GM12878 (cell line): ENCODE results near the gene ALDH18A1. TPM values are rescaled to one million over a fixed set of nuclear protein-coding genes. Genes with fewer than 3 reads are reported as not detected.

ENCODE experiments used
- ATAC-seq: fragments of 200-7000 bp; cut with Tn5 transposase; 3 replicates; pipeline ENCODE4 v1.9.1; 2020; ENCODE audit warnings: mild to moderate bottlenecking, moderate library complexity
- BruUV-seq: library from RNA; stranded (reverse); fragments of 400-500 nt; replicated peaks from 2 replicates; lab custom pipeline; 2021; lab: Mats Ljungman, UMichigan
- CTCF ChIA-PET: fragments of 300-600 bp; sonication (Branson Sonifier 250); formaldehyde crosslinking; extraction: SDS; loops from one replicate; lab custom pipeline; 2021; ENCODE audit warnings: inconsistent platforms; lab: Yijun Ruan, JAX
- POLR2A ChIA-PET: fragments of 350-600 bp; formaldehyde crosslinking; extraction: SDS; loops from one replicate; lab custom pipeline; 2021; ENCODE audit warnings: inconsistent platforms; lab: Charles Lee
- RAD21 ChIA-PET: fragments of 300-600 bp; sonication (Branson Sonifier 250); formaldehyde crosslinking; loops from one replicate; lab custom pipeline; 2023; ENCODE audit warnings: antibody characterized with exemption; ENCODE audit not compliant: unreplicated experiment; lab: Charles Lee
- SMC1A ChIA-PET: fragments of 300-600 bp; sonication (Branson Sonifier 250); formaldehyde crosslinking; loops from one replicate; lab custom pipeline; 2023; ENCODE audit not compliant: unreplicated experiment, uncharacterized antibody; lab: Charles Lee
- DNase-seq: peaks from one replicate; pipeline ENCODE4 v3.0.0-alpha.2; 2011; ENCODE audit warnings: low read depth, low spot score
- FAIRE-seq: peaks from 3 replicates; lab custom pipeline; 2011; peaks lifted over from hg19 to GRCh38; lab: Jason Lieb, UNC
- H2AFZ ChIP-seq: 2 replicates; pipeline ENCODE4 v1.6.0; 2011; ENCODE audit warnings: low read depth, low read length, control low read depth; ENCODE audit not compliant: control insufficient read depth
- H3K27ac ChIP-seq: 2 replicates; pipeline ENCODE4 v1.5.1; 2011; ENCODE audit warnings: control low read depth; ENCODE audit not compliant: control insufficient read depth, insufficient read depth
- H3K27me3 ChIP-seq, 2 experiments: replicated peaks in 1 of 2; 2 replicates each; pipeline versions ENCODE4 v1.6.0 to v1.6.1; 2011; ENCODE audit warnings: low read length in 1 of 2; ENCODE audit not compliant: control insufficient read depth in 2 of 2, insufficient read depth in 2 of 2
- H3K36me3 ChIP-seq, 2 experiments: 2 replicates each; pipeline ENCODE4 v1.5.1; 2011; ENCODE audit warnings: low read length in 1 of 2; ENCODE audit not compliant: control insufficient read depth in 2 of 2, insufficient read depth in 2 of 2
- H3K4me1 ChIP-seq: 2 replicates; pipeline ENCODE4 v1.6.1; 2011; ENCODE audit warnings: mild to moderate bottlenecking, low read length, moderate library complexity, mixed read lengths; ENCODE audit not compliant: control insufficient read depth, insufficient read depth
- H3K4me2 ChIP-seq: 2 replicates; pipeline ENCODE4 v1.6.0; 2011; ENCODE audit warnings: control low read depth; ENCODE audit not compliant: control insufficient read depth, insufficient read depth
- H3K4me3 ChIP-seq: fragments of 200-600 bp; sonication (generic); 2 replicates; pipeline ENCODE4 v1.5.1; 2016
- H3K79me2 ChIP-seq: 2 replicates; pipeline ENCODE4 v1.6.0; 2011; ENCODE audit warnings: low read length; ENCODE audit not compliant: control insufficient read depth, insufficient read depth
- H3K9ac ChIP-seq: 2 replicates; pipeline ENCODE4 v1.8.0; 2011; ENCODE audit warnings: low read length, control low read depth, mixed read lengths; ENCODE audit not compliant: control insufficient read depth, insufficient read depth
- H3K9me3 ChIP-seq: replicated peaks from 3 replicates; pipeline ENCODE4 v1.5.1; 2011; ENCODE audit warnings: mild to moderate bottlenecking, low read length; ENCODE audit not compliant: control insufficient read depth, insufficient read depth
- H4K20me1 ChIP-seq: 2 replicates; pipeline ENCODE4 v1.6.0; 2011; ENCODE audit not compliant: control insufficient read depth, insufficient read depth
- BCL11A ChIP-seq: IDR thresholded peaks from 2 replicates; pipeline ENCODE4 v1.6.1; 2011; ENCODE audit warnings: low read depth, low read length
- EGR1 ChIP-seq, 2 experiments: IDR thresholded peaks; 1 replicate in 1 of 2; 2 replicates in 1 of 2; pipeline ENCODE4 v1.6.1; 2011 to 2012; ENCODE audit warnings: low read depth in 2 of 2, low read length in 2 of 2, borderline replicate concordance in 1 of 2, mild to moderate bottlenecking in 1 of 2, moderate library complexity in 1 of 2
- ELK1 ChIP-seq: IDR thresholded peaks from 2 replicates; pipeline ENCODE4 v1.6.1; 2012; ENCODE audit warnings: low read depth, low read length, improper control_type of control experiment
- GATAD2B ChIP-seq: fragments of 450-650 bp; conservative IDR thresholded peaks from 2 replicates; pipeline ENCODE4 v1.6.1; 2017; ENCODE audit warnings: low read depth, mild to moderate bottlenecking, moderate library complexity
- HCFC1 ChIP-seq: fragments of 150-350 bp; IDR thresholded peaks from 2 replicates; pipeline ENCODE4 v1.6.1; 2014; ENCODE audit warnings: low read length
- MTA2 ChIP-seq: fragments of 450-650 bp; IDR thresholded peaks from 2 replicates; pipeline ENCODE4 v1.6.1; 2016; ENCODE audit warnings: low read depth, mild to moderate bottlenecking, moderate library complexity
- NFYA ChIP-seq: IDR thresholded peaks from 2 replicates; pipeline ENCODE4 v1.6.1; 2011; ENCODE audit warnings: low read depth, mild to moderate bottlenecking, low read length, improper control_type of control experiment, borderline replicate concordance
- NR2F1 ChIP-seq: fragments of 450-650 bp; conservative IDR thresholded peaks from 2 replicates; pipeline ENCODE4 v1.6.1; 2017; ENCODE audit warnings: mild to moderate bottlenecking
- YBX1 ChIP-seq: fragments of 450-650 bp; IDR thresholded peaks from 2 replicates; pipeline ENCODE4 v1.6.1; 2016; ENCODE audit warnings: antibody characterized with exemption
- YY1 ChIP-seq: IDR thresholded peaks from 2 replicates; pipeline ENCODE4 v1.6.1; 2011; ENCODE audit warnings: low read depth, mild to moderate bottlenecking, low read length
- ZSCAN29 ChIP-seq: fragments of 450-650 bp; IDR thresholded peaks from 2 replicates; pipeline ENCODE4 v1.6.1; 2017; ENCODE audit warnings: mild to moderate bottlenecking, moderate library complexity
- WGBS: methylation state at CpG from one replicate; pipeline ENCODE4 v1.1.6; 2016; ENCODE audit warnings: low lambda C conversion rate; ENCODE audit not compliant: insufficient replicate concordance, insufficient coverage; ENCODE audit errors: missing lambda C conversion rate; 5-methylcytosine and 5-hydroxymethylcytosine counted together
- in situ Hi-C: fragments of 300-500 bp; cut with MboI; formaldehyde crosslinking; loops from 9 replicates; pipeline ENCODE4 v1.14.3; 2018; ENCODE audit warnings: mixed read lengths
- intact Hi-C: fragments of 100-400 bp; cut with micrococcal nuclease; formaldehyde crosslinking; loops from one replicate; pipeline ENCODE4 v1.14.2; 2022; ENCODE audit not compliant: unreplicated experiment
- polyA plus RNA-seq, 11 experiments: library from polyadenylated mRNA; depleted of rRNA in 4 of 11; unstranded in 6 of 11; stranded (reverse) in 5 of 11; fragments of >200 nt; fragmentation: Nextera tagmentation in 4 of 11; fragmentation: Illumina TruSeq in 1 of 11; extraction: Ambion mirVana in 4 of 11; extraction: Trizol in 1 of 11; gene quantifications; 1 replicate in 1 of 11; 2 replicates in 10 of 11; pipeline versions ENCODE4 v1.2.1 to v1.2.3, GENCODE V29; 2011 to 2016; ENCODE audit warnings: inconsistent platforms in 2 of 11, missing spikeins in 2 of 11, low read depth in 1 of 11
- total RNA-seq, 4 experiments: library from RNA; depleted of rRNA in 3 of 4; stranded (reverse); fragments of >200 nt in 3 of 4; fragmentation: Illumina TruSeq in 1 of 4; extraction: Trizol in 1 of 4; gene quantifications; 2 replicates each; pipeline versions ENCODE4 v1.2.1 to v1.2.3, GENCODE V29; 2013 to 2021
- TF ChIP-seq, protein P1 (sequence below): IDR thresholded peaks from 2 replicates; pipeline ENCODE4 v1.6.1; 2011; ENCODE audit warnings: borderline replicate concordance, low read depth, mild to moderate bottlenecking, moderate library complexity, low read length; ENCODE audit not compliant: insufficient read depth, poor library complexity, severe bottlenecking

ALDH18A1 gene
- total and polyA plus RNA-seq, 10 of the 15 experiments (the other 5 are each of a cell fraction or from before 2014, with no cell fraction given) = 24.3 to 118 (median 99.3) TPM

DNA sequence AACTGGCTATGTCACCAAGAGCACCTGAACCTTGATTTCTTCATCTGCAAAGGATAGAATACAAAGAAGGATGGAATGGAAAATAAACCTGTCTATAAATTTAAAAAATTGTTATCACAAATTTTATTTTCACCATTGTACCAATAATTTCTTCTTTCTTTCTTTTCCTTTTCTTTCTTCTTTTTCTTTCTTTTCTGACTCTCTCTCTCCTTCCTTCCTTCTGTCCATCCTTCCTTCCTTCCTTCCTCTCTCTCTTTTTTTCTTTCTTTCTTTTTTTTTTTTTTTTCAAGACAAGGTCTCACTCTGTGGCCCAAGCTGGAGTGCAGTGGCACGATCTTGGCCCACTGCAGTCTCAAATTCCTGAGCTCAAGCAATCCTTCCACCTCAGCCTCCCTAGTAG lies 58.7 kb downstream of the ALDH18A1 start:
- BruUV-seq = no TSS peak
- ATAC-seq = no peak
- RAD21 ChIA-PET = interaction anchor here (0.7 to 8.6 kb wide), 2 partner anchors 222 to 233 kb away, joined by 3 to 84 read pairs; no protein-coding TSS in a partner anchor
- Histone ChIP-seq H4K20me1 (no peaks in the 10 kb centered on the region), H2AFZ (no peak overlapping the region), H3K36me3 (no peaks in the 10 kb centered on the region), H3K79me2 (no peaks in the 10 kb centered on the region)
- intact Hi-C loops = no loop called here
- no peak for TF ChIP-seq ELK1
- no peak for TF ChIP-seq NFYA
- TF ChIP-seq, all 136 proteins: peak for 0
- DNase-seq (no peak), FAIRE-seq (no peak)
- H3K4me3 ChIP-seq = no peak overlapping the region
- ChIA-PET POLR2A (interaction anchor here (0.7 kb wide), 1 partner anchor 168 kb away, joined by 3 read pairs; no protein-coding TSS in a partner anchor), CTCF (interaction anchor here (2.0 to 10.9 kb wide), 4 partner anchors 168 to 464 kb away, joined by 6 to 177 read pairs (median 53); no protein-coding TSS in a partner anchor), SMC1A (interaction anchor here (0.8 to 4.6 kb wide), 2 partner anchors 173 to 223 kb away, joined by 3 to 47 read pairs; no protein-coding TSS in a partner anchor)
- H3K4me2 ChIP-seq = no peak overlapping the region
- no peaks in the 10 kb centered on the region for H3K4me1 ChIP-seq
- in situ Hi-C loops = no loop called here
- H3K9me3 ChIP-seq = no peaks in the 10 kb centered on the region
- WGBS = 0% methylated on average over 1 of the region's 1 CpG
- H3K27ac ChIP-seq = no peak overlapping the region
- no peak overlapping the region for H3K9ac ChIP-seq
- peaks cover 0 to 3% of the 10 kb centered on the region in 2 experiments; a peak in 2 of 4 replicates for H3K27me3 ChIP-seq

GRCh38 chr10:95588025-95588424 lies 68.5 kb downstream of the ALDH18A1 start:
- Histone ChIP-seq H2AFZ (no peak overlapping the region), H3K27me3 (peaks cover 0 to 2% of the 10 kb centered on the region in 2 experiments; a peak in 2 of 4 replicates), H4K20me1 (no peaks in the 10 kb centered on the region), H3K79me2 (no peaks in the 10 kb centered on the region), H3K9me3 (no peaks in the 10 kb centered on the region), H3K36me3 (no peaks in the 10 kb centered on the region), H3K27ac (no peak overlapping the region), H3K4me1 (no peaks in the 10 kb centered on the region), H3K4me2 (no peak overlapping the region), H3K4me3 (no peak overlapping the region), H3K9ac (no peak overlapping the region)
- ChIA-PET CTCF (interaction anchor here (0.7 to 1.4 kb wide), 3 partner anchors 11 to 1386 kb away, joined by 3 to 4 read pairs (median 4); no protein-coding TSS in a partner anchor), SMC1A (interaction anchor here (1.4 kb wide), 1 partner anchor 16 kb away, joined by 4 read pairs; no protein-coding TSS in a partner anchor), RAD21 (no interaction called here), POLR2A (no interaction called here)
- no TSS peak for BruUV-seq
- intact Hi-C loops = no loop called here
- FAIRE-seq (no peak), ATAC-seq (no peak), DNase-seq (no peak)
- 4% methylated on average over 1 of the region's 1 CpG for WGBS
- in situ Hi-C loops = no loop called here
- TF ChIP-seq YY1 (no peak), HCFC1 (no peak), ZSCAN29 (no peak), EGR1 (IDR thresholded peaks at IDR 0.05; ENCODE audit: borderline replicate concordance in 1 of 2, low read depth in 2 of 2, low read length in 2 of 2) (no peak), MTA2 (no peak), GATAD2B (no peak), BCL11A (no peak), YBX1 (no peak), NR2F1 (no peak)
- TF ChIP-seq, protein P1, sequence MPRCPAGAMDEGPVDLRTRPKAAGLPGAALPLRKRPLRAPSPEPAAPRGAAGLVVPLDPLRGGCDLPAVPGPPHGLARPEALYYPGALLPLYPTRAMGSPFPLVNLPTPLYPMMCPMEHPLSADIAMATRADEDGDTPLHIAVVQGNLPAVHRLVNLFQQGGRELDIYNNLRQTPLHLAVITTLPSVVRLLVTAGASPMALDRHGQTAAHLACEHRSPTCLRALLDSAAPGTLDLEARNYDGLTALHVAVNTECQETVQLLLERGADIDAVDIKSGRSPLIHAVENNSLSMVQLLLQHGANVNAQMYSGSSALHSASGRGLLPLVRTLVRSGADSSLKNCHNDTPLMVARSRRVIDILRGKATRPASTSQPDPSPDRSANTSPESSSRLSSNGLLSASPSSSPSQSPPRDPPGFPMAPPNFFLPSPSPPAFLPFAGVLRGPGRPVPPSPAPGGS = no peak
